Activated CD8-positive, alpha-beta T cell treated with anti-CD3 and anti-CD28 coated beads for 36 hours (primary cell): ENCODE data around the gene RARRES1. TPM values are rescaled to one million over a fixed set of nuclear protein-coding genes. Genes with fewer than 3 reads are reported as not detected.
A peak's percentile ranks its signal among the peaks of the same experiment; 100 is the strongest.

ENCODE experiments used
- ATAC-seq: fragments of 200-7000 bp; cut with Tn5 transposase; one replicate; pipeline ENCODE4 v1.10.0; 2021; ENCODE audit warnings: mild to moderate bottlenecking, moderate library complexity
- CTCF ChIA-PET: fragments of 350-600 bp; sonication (Branson Sonifier 250); formaldehyde crosslinking; loops from one replicate; lab custom pipeline; 2021; ENCODE audit warnings: antibody characterized with exemption; lab: Charles Lee
- POLR2A ChIA-PET: fragments of 350-600 bp; sonication (Branson Sonifier 250); formaldehyde crosslinking; loops from one replicate; lab custom pipeline; 2021; ENCODE audit warnings: antibody characterized with exemption; lab: Charles Lee
- DNase-seq: peaks from one replicate; pipeline ENCODE4 v3.0.0-alpha.2; 2020
- H3K27ac Mint-ChIP-seq: one replicate; pipeline ENCODE4 v1.8.0; 2021; ENCODE audit warnings: mild to moderate bottlenecking, mixed read lengths
- H3K27me3 Mint-ChIP-seq: one replicate; pipeline ENCODE4 v1.8.0; 2021; ENCODE audit warnings: mixed read lengths
- H3K36me3 Mint-ChIP-seq: one replicate; pipeline ENCODE4 v1.8.0; 2021; ENCODE audit warnings: low read depth, mixed read lengths
- H3K4me1 Mint-ChIP-seq: one replicate; pipeline ENCODE4 v1.8.0; 2021; ENCODE audit warnings: low read depth, mixed read lengths
- H3K4me3 Mint-ChIP-seq: one replicate; pipeline ENCODE4 v1.8.0; 2021; ENCODE audit warnings: mild to moderate bottlenecking, moderate library complexity, mixed read lengths
- H3K9me3 Mint-ChIP-seq: one replicate; pipeline ENCODE4 v1.8.0; 2021; ENCODE audit warnings: mixed read lengths
- CTCF ChIP-seq: fragments of 200-600 bp; IDR thresholded peaks from one replicate; pipeline ENCODE4 v1.8.0; 2022; ENCODE audit warnings: antibody characterized with exemption, mild to moderate bottlenecking
- intact Hi-C: fragments of 100-400 bp; cut with micrococcal nuclease; formaldehyde crosslinking; loops from one replicate; pipeline ENCODE4 v1.10.0; 2022
- total RNA-seq, 2 experiments: library from RNA; stranded (reverse); gene quantifications; one replicate each; pipeline ENCODE4 v1.2.3, GENCODE V29; 2021

RARRES1 gene
- total RNA-seq, 2 experiments from 2014 or later, result not detected

DNA sequence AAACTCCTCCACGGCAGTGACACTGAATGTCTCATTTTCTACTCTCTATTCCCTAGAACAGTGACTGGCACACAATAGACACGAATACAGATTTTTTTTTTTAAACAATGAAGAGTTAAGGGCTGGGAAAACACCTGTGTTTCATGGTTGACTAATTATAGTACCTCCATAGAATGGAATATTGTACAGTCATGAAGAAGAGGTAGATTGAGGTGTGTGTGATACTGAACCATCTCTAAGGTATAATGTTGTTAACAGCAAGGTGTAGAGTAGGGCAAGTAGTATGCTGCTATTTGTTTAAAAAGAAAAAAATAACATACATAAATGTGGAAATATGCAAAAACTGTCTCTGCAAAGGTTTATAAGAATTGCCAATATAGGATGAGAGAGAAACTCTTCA, 5.2 kb upstream of the RARRES1 start:
- ATAC-seq, result no peak
- Mint-ChIP-seq H3K27ac (no peak overlapping the region), H3K9me3 (peaks cover 9% of the 10 kb centered on the region), H3K4me3 (no peak overlapping the region), H3K4me1 (peaks cover 4% of the 10 kb centered on the region), H3K36me3 (peaks cover 14% of the 10 kb centered on the region), H3K27me3 (no peaks in the 10 kb centered on the region)
- intact Hi-C loops, result no loop called here
- POLR2A ChIA-PET, result no interaction called here
- no peak for DNase-seq
- TF ChIP-seq CTCF, result no peak
- CTCF ChIA-PET, result interaction anchor here (3.8 kb wide), 1 partner anchor 11 kb away, joined by 16 read pairs; no protein-coding TSS in a partner anchor

GRCh38 chr3:158735296-158736033, 3.2 kb upstream of the RARRES1 start:
- intact Hi-C loops, result no loop called here
- peaks cover 9% of the 10 kb centered on the region for H3K9me3 Mint-ChIP-seq

DNA sequence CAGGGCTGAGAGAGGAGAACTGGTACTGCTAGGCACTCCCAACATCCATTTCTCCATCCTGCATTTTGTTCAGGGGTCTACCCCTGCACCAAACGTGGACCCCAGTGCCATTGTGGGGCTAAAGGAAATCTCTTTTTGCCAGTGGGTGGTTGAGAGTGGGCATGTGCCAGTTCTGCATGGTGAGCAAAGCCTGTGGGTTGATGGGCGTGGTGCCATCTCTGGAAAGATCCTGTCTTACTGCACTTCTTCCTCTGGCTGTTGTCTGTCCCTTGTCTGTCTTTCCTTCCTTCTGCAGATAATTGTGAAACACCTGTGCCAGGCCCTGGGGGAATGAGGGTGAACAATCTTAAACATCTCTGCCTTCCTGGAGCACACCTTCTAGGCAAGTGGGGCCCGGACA, 1.4 kb upstream of the RARRES1 start:
- no peak for ATAC-seq
- intact Hi-C loops, result no loop called here
- Mint-ChIP-seq H3K4me1 (peaks cover 7% of the 10 kb centered on the region), H3K9me3 (peaks cover 9% of the 10 kb centered on the region), H3K27ac (no peak overlapping the region), H3K36me3 (peaks cover 14% of the 10 kb centered on the region), H3K4me3 (no peak overlapping the region), H3K27me3 (peaks cover 2% of the 10 kb centered on the region)
- ChIA-PET POLR2A (no interaction called here), CTCF (no interaction called here)
- no peak for TF ChIP-seq CTCF
- DNase-seq, result no peak

More at GRCh38 chr3:158735296-158736033, 3.2 kb upstream of the RARRES1 start:
- CTCF ChIA-PET, result interaction anchor here (3.8 kb wide), 1 partner anchor 9 kb away, joined by 16 read pairs; no protein-coding TSS in a partner anchor
- Mint-ChIP-seq H3K27ac (no peak overlapping the region), H3K4me3 (no peak overlapping the region), H3K36me3 (peaks cover 14% of the 10 kb centered on the region), H3K27me3 (no peaks in the 10 kb centered on the region), H3K4me1 (peaks cover 7% of the 10 kb centered on the region)
- POLR2A ChIA-PET, result interaction anchor here (0.6 kb wide), 1 partner anchor 67 kb away, joined by 3 read pairs; no protein-coding TSS in a partner anchor
- ATAC-seq, result no peak
- TF ChIP-seq CTCF, result no peak
- no peak for DNase-seq

DNA sequence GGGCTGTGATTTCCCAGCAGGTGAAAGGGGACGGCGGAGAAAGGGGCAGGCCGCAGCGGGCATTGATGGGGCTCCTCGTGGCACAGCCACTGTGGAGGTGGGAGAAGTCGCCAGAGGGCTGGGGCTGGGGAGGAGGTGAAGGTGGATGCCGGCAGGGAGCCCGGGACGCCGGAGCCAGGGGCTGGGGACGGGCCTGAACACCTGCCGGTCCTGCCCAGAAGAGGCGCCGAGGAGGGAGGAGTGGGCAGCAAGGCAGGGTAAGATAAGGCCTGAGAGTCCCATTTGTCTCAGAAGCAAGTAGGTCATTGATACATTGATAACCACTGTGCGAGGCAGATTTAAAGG, 571 bp upstream of the RARRES1 start:
- TF ChIP-seq CTCF, result no peak
- Mint-ChIP-seq H3K27me3 (peaks cover 2% of the 10 kb centered on the region), H3K4me3 (no peak overlapping the region), H3K4me1 (peaks cover 11% of the 10 kb centered on the region), H3K27ac (no peak overlapping the region), H3K36me3 (peaks cover 14% of the 10 kb centered on the region), H3K9me3 (peaks cover 9% of the 10 kb centered on the region)
- DNase-seq (no peak), ATAC-seq (no peak)
- intact Hi-C loops, result no loop called here
- ChIA-PET CTCF (no interaction called here), POLR2A (no interaction called here)

GRCh38 chr3:158731486-158731885, 771 bp downstream of the RARRES1 start:
- DNase-seq (no peak), ATAC-seq (no peak)
- H3K27me3 Mint-ChIP-seq, result peaks cover 2% of the 10 kb centered on the region
- peaks cover 14% of the 10 kb centered on the region for H3K36me3 Mint-ChIP-seq
- H3K27ac Mint-ChIP-seq, result no peak overlapping the region
- ChIA-PET CTCF (interaction anchor here (1.6 kb wide), 1 partner anchor 16 kb away, joined by 3 read pairs; no protein-coding TSS in a partner anchor), POLR2A (no interaction called here)
- peaks cover 9% of the 10 kb centered on the region for H3K9me3 Mint-ChIP-seq
- H3K4me1 Mint-ChIP-seq, result peaks cover 16% of the 10 kb centered on the region
- intact Hi-C loops, result no loop called here
- H3K4me3 Mint-ChIP-seq, result peak overlapping the region; percentile 56
- TF ChIP-seq CTCF, result no peak
